GM12878 (cell line): ENCODE data around the gene GRIA2. TPM values are rescaled to one million over a fixed set of nuclear protein-coding genes. Genes with fewer than 3 reads are reported as not detected.

Experiments used
- ATAC-seq: fragments of 200-7000 bp; cut with Tn5 transposase; 3 replicates; pipeline ENCODE4 v1.9.1; 2020; ENCODE audit warnings: mild to moderate bottlenecking, moderate library complexity
- BruUV-seq: library from RNA; stranded (reverse); fragments of 400-500 nt; replicated peaks from 2 replicates; lab custom pipeline; 2021; lab: Mats Ljungman, UMichigan
- CTCF ChIA-PET: fragments of 300-600 bp; sonication (Branson Sonifier 250); formaldehyde crosslinking; extraction: SDS; loops from one replicate; lab custom pipeline; 2021; ENCODE audit warnings: inconsistent platforms; lab: Yijun Ruan, JAX
- POLR2A ChIA-PET: fragments of 350-600 bp; formaldehyde crosslinking; extraction: SDS; loops from one replicate; lab custom pipeline; 2021; ENCODE audit warnings: inconsistent platforms; lab: Charles Lee
- RAD21 ChIA-PET: fragments of 300-600 bp; sonication (Branson Sonifier 250); formaldehyde crosslinking; loops from one replicate; lab custom pipeline; 2023; ENCODE audit warnings: antibody characterized with exemption; ENCODE audit not compliant: unreplicated experiment; lab: Charles Lee
- SMC1A ChIA-PET: fragments of 300-600 bp; sonication (Branson Sonifier 250); formaldehyde crosslinking; loops from one replicate; lab custom pipeline; 2023; ENCODE audit not compliant: unreplicated experiment, uncharacterized antibody; lab: Charles Lee
- DNase-seq: peaks from one replicate; pipeline ENCODE4 v3.0.0-alpha.2; 2011; ENCODE audit warnings: low read depth, low spot score
- FAIRE-seq: peaks from 3 replicates; lab custom pipeline; 2011; peaks lifted over from hg19 to GRCh38; lab: Jason Lieb, UNC
- H2AFZ ChIP-seq: 2 replicates; pipeline ENCODE4 v1.6.0; 2011; ENCODE audit warnings: low read depth, low read length, control low read depth; ENCODE audit not compliant: control insufficient read depth
- H3K27ac ChIP-seq: 2 replicates; pipeline ENCODE4 v1.5.1; 2011; ENCODE audit warnings: control low read depth; ENCODE audit not compliant: control insufficient read depth, insufficient read depth
- H3K27me3 ChIP-seq, 2 experiments: replicated peaks in 1 of 2; 2 replicates each; pipeline versions ENCODE4 v1.6.0 to v1.6.1; 2011; ENCODE audit warnings: low read length in 1 of 2; ENCODE audit not compliant: control insufficient read depth in 2 of 2, insufficient read depth in 2 of 2
- H3K36me3 ChIP-seq, 2 experiments: 2 replicates each; pipeline ENCODE4 v1.5.1; 2011; ENCODE audit warnings: low read length in 1 of 2; ENCODE audit not compliant: control insufficient read depth in 2 of 2, insufficient read depth in 2 of 2
- H3K4me1 ChIP-seq: 2 replicates; pipeline ENCODE4 v1.6.1; 2011; ENCODE audit warnings: mild to moderate bottlenecking, low read length, moderate library complexity, mixed read lengths; ENCODE audit not compliant: control insufficient read depth, insufficient read depth
- H3K4me2 ChIP-seq: 2 replicates; pipeline ENCODE4 v1.6.0; 2011; ENCODE audit warnings: control low read depth; ENCODE audit not compliant: control insufficient read depth, insufficient read depth
- H3K4me3 ChIP-seq: fragments of 200-600 bp; sonication (generic); 2 replicates; pipeline ENCODE4 v1.5.1; 2016
- H3K79me2 ChIP-seq: 2 replicates; pipeline ENCODE4 v1.6.0; 2011; ENCODE audit warnings: low read length; ENCODE audit not compliant: control insufficient read depth, insufficient read depth
- H3K9ac ChIP-seq: 2 replicates; pipeline ENCODE4 v1.8.0; 2011; ENCODE audit warnings: low read length, control low read depth, mixed read lengths; ENCODE audit not compliant: control insufficient read depth, insufficient read depth
- H3K9me3 ChIP-seq: replicated peaks from 3 replicates; pipeline ENCODE4 v1.5.1; 2011; ENCODE audit warnings: mild to moderate bottlenecking, low read length; ENCODE audit not compliant: control insufficient read depth, insufficient read depth
- H4K20me1 ChIP-seq: 2 replicates; pipeline ENCODE4 v1.6.0; 2011; ENCODE audit not compliant: control insufficient read depth, insufficient read depth
- CBX5 ChIP-seq: sonication (generic); IDR thresholded peaks from 2 replicates; pipeline ENCODE4 v1.6.1; 2016; ENCODE audit warnings: low read depth, moderate library complexity, mild to moderate bottlenecking, inconsistent platforms
- CHD2 ChIP-seq: IDR thresholded peaks from 2 replicates; pipeline ENCODE4 v1.6.1; 2011; ENCODE audit warnings: low read depth, low read length, improper control_type of control experiment, borderline replicate concordance
- CREM ChIP-seq: IDR thresholded peaks from 2 replicates; pipeline ENCODE4 v1.6.1; 2014; ENCODE audit warnings: antibody characterized with exemption, low read depth
- EGR1 ChIP-seq, 2 experiments: IDR thresholded peaks; 1 replicate in 1 of 2; 2 replicates in 1 of 2; pipeline ENCODE4 v1.6.1; 2011 to 2012; ENCODE audit warnings: low read depth in 2 of 2, low read length in 2 of 2, borderline replicate concordance in 1 of 2, mild to moderate bottlenecking in 1 of 2, moderate library complexity in 1 of 2
- MTA2 ChIP-seq: fragments of 450-650 bp; IDR thresholded peaks from 2 replicates; pipeline ENCODE4 v1.6.1; 2016; ENCODE audit warnings: low read depth, mild to moderate bottlenecking, moderate library complexity
- RCOR1 ChIP-seq: conservative IDR thresholded peaks from 2 replicates; pipeline ENCODE4 v1.6.1; 2012; ENCODE audit warnings: low read depth, low read length, improper control_type of control experiment
- SMAD1 ChIP-seq: fragments of 450-650 bp; IDR thresholded peaks from 2 replicates; pipeline ENCODE4 v1.6.1; 2018; ENCODE audit warnings: mild to moderate bottlenecking, low read depth; ENCODE audit not compliant: partially characterized antibody
- SMAD5 ChIP-seq: IDR thresholded peaks from 2 replicates; pipeline ENCODE4 v1.6.1; 2016; ENCODE audit warnings: antibody characterized with exemption, low read depth
- SMARCA5 ChIP-seq: fragments of 450-650 bp; IDR thresholded peaks from 2 replicates; pipeline ENCODE4 v1.6.1; 2017; ENCODE audit warnings: mild to moderate bottlenecking
- WGBS: methylation state at CpG from one replicate; pipeline ENCODE4 v1.1.6; 2016; ENCODE audit warnings: low lambda C conversion rate; ENCODE audit not compliant: insufficient replicate concordance, insufficient coverage; ENCODE audit errors: missing lambda C conversion rate; 5-methylcytosine and 5-hydroxymethylcytosine counted together
- in situ Hi-C: fragments of 300-500 bp; cut with MboI; formaldehyde crosslinking; loops from 9 replicates; pipeline ENCODE4 v1.14.3; 2018; ENCODE audit warnings: mixed read lengths
- intact Hi-C: fragments of 100-400 bp; cut with micrococcal nuclease; formaldehyde crosslinking; loops from one replicate; pipeline ENCODE4 v1.14.2; 2022; ENCODE audit not compliant: unreplicated experiment
- polyA plus RNA-seq, 11 experiments: library from polyadenylated mRNA; depleted of rRNA in 4 of 11; unstranded in 6 of 11; stranded (reverse) in 5 of 11; fragments of >200 nt; fragmentation: Nextera tagmentation in 4 of 11; fragmentation: Illumina TruSeq in 1 of 11; extraction: Ambion mirVana in 4 of 11; extraction: Trizol in 1 of 11; gene quantifications; 1 replicate in 1 of 11; 2 replicates in 10 of 11; pipeline versions ENCODE4 v1.2.1 to v1.2.3, GENCODE V29; 2011 to 2016; ENCODE audit warnings: inconsistent platforms in 2 of 11, missing spikeins in 2 of 11, low read depth in 1 of 11
- total RNA-seq, 4 experiments: library from RNA; depleted of rRNA in 3 of 4; stranded (reverse); fragments of >200 nt in 3 of 4; fragmentation: Illumina TruSeq in 1 of 4; extraction: Trizol in 1 of 4; gene quantifications; 2 replicates each; pipeline versions ENCODE4 v1.2.1 to v1.2.3, GENCODE V29; 2013 to 2021
- TF ChIP-seq, protein P1 (sequence below): fragments of 450-650 bp; IDR thresholded peaks from 2 replicates; pipeline ENCODE4 v1.6.1; 2017; ENCODE audit warnings: low read depth, mild to moderate bottlenecking, moderate library complexity
- TF ChIP-seq, protein P2 (sequence below): IDR thresholded peaks from 2 replicates; pipeline ENCODE4 v1.6.1; 2012; ENCODE audit warnings: low read length, inconsistent platforms

GRIA2 gene
- total and polyA plus RNA-seq, 10 of the 15 experiments (the other 5 are each of a cell fraction or from before 2014, with no cell fraction given), result under 0.01 TPM; not detected in 9

DNA sequence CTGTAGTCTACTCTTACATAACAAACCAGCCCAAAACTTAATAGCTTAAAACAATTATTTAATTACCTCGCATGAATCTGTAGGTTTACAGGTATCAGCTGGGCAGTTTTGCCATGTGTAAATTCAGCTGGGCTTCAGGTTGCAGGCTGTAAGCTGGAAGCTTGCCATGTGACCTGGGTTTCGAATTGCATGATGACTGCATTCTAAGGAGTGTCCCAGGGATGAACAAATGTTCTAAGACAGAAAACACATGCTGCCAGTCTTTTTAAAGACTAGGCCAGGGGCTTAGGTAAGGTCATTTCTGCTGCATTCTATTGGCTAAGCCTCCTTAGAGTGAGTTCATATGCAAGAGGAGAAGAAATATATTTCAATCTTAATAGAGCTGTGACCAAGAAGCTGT, 44.8 kb downstream of the GRIA2 start:
- SMC1A ChIA-PET, result no interaction called here
- WGBS, result 14% methylated on average over 2 of the region's 2 CpGs
- no peaks in the 10 kb centered on the region for H3K27me3 ChIP-seq
- FAIRE-seq (no peak), DNase-seq (no peak), ATAC-seq (no peak)
- no peaks in the 10 kb centered on the region for H3K9me3 ChIP-seq
- no peaks in the 10 kb centered on the region for H3K79me2 ChIP-seq
- no peak overlapping the region for H3K4me3 ChIP-seq
- in situ Hi-C loops (no loop called here), intact Hi-C loops (no loop called here)
- no peaks in the 10 kb centered on the region for H4K20me1 ChIP-seq
- TF ChIP-seq CHD2 (no peak), CBX5 (no peak), SMARCA5 (no peak), SMAD5 (no peak), CREM (no peak), SMAD1 (no peak), RCOR1 (no peak), MTA2 (no peak), EGR1 (IDR thresholded peaks at IDR 0.05; ENCODE audit: borderline replicate concordance in 1 of 2, low read depth in 2 of 2, low read length in 2 of 2) (no peak)
- TF ChIP-seq, protein P1, sequence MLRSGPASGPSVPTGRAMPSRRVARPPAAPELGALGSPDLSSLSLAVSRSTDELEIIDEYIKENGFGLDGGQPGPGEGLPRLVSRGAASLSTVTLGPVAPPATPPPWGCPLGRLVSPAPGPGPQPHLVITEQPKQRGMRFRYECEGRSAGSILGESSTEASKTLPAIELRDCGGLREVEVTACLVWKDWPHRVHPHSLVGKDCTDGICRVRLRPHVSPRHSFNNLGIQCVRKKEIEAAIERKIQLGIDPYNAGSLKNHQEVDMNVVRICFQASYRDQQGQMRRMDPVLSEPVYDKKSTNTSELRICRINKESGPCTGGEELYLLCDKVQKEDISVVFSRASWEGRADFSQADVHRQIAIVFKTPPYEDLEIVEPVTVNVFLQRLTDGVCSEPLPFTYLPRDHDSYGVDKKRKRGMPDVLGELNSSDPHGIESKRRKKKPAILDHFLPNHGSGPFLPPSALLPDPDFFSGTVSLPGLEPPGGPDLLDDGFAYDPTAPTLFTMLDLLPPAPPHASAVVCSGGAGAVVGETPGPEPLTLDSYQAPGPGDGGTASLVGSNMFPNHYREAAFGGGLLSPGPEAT, result no peak
- TF ChIP-seq, protein P2, sequence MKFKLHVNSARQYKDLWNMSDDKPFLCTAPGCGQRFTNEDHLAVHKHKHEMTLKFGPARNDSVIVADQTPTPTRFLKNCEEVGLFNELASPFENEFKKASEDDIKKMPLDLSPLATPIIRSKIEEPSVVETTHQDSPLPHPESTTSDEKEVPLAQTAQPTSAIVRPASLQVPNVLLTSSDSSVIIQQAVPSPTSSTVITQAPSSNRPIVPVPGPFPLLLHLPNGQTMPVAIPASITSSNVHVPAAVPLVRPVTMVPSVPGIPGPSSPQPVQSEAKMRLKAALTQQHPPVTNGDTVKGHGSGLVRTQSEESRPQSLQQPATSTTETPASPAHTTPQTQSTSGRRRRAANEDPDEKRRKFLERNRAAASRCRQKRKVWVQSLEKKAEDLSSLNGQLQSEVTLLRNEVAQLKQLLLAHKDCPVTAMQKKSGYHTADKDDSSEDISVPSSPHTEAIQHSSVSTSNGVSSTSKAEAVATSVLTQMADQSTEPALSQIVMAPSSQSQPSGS, result no peak
- CTCF ChIA-PET, result no interaction called here
- no peaks in the 10 kb centered on the region for H3K4me1 ChIP-seq
- POLR2A ChIA-PET, result no interaction called here
- no peaks in the 10 kb centered on the region for H3K36me3 ChIP-seq
- RAD21 ChIA-PET, result no interaction called here
- no peak overlapping the region for H3K9ac ChIP-seq
- no TSS peak for BruUV-seq
- H3K4me2 ChIP-seq, result no peak overlapping the region
- no peak overlapping the region for H2AFZ ChIP-seq
- no peak overlapping the region for H3K27ac ChIP-seq
